Natural killer cell (primary cell): ENCODE measurements around the gene RPP30. TPM values are rescaled to one million over a fixed set of nuclear protein-coding genes. Genes with fewer than 3 reads are reported as not detected.
"Not testable (repeated sequence)": the region's sequence is repeated elsewhere in the genome, so short reads cannot be mapped to it uniquely, and the experiment has no call there.

Source experiments
- ATAC-seq, 3 donors: fragments of 150-1000 bp in 2 of 3; fragments of 200-7000 bp in 1 of 3; cut with Tn5 transposase; 1 replicate in 1 of 3; 2 replicates in 2 of 3; pipeline ENCODE4 v1.10.0; 2021; ENCODE audit warnings: mild to moderate bottlenecking in 2 of 3, moderate library complexity in 2 of 3
- DNase-seq, 2 donors: peaks; one replicate each; pipeline versions ENCODE4 v3.0.0 to v3.0.0-alpha.2; 2013 to 2021; ENCODE audit warnings: mixed read lengths in 1 of 2
- H3K27ac ChIP-seq: one replicate; pipeline ENCODE4 v1.5.1; 2013; ENCODE audit warnings: mild to moderate bottlenecking, low read length
- H3K27me3 ChIP-seq: one replicate; pipeline ENCODE4 v1.6.1; 2013; ENCODE audit warnings: low read length; ENCODE audit not compliant: control insufficient read depth, insufficient read depth
- H3K36me3 ChIP-seq: one replicate; pipeline ENCODE4 v1.6.1; 2013; ENCODE audit warnings: low read length; ENCODE audit not compliant: control insufficient read depth, insufficient read depth
- H3K4me1 ChIP-seq: one replicate; pipeline ENCODE4 v1.6.1; 2013; ENCODE audit warnings: low read length; ENCODE audit not compliant: control insufficient read depth, insufficient read depth
- H3K4me3 ChIP-seq: one replicate; pipeline ENCODE4 v1.5.1; 2013; ENCODE audit warnings: low read length
- H3K9me3 ChIP-seq: one replicate; pipeline ENCODE4 v1.6.1; 2013; ENCODE audit warnings: low read length; ENCODE audit not compliant: control insufficient read depth, insufficient read depth
- H3K27ac Mint-ChIP-seq, 2 donors: one replicate each; pipeline ENCODE4 v1.8.0; 2022; ENCODE audit warnings: mild to moderate bottlenecking in 2 of 2, mixed read lengths in 2 of 2, moderate library complexity in 1 of 2
- H3K27me3 Mint-ChIP-seq, 2 donors: one replicate each; pipeline ENCODE4 v1.8.0; 2022; ENCODE audit warnings: low read depth in 2 of 2, mixed read lengths in 2 of 2
- H3K36me3 Mint-ChIP-seq: one replicate; pipeline ENCODE4 v1.8.0; 2022; ENCODE audit warnings: mixed read lengths
- H3K4me1 Mint-ChIP-seq, 2 donors: one replicate each; pipeline ENCODE4 v1.8.0; 2022; ENCODE audit warnings: mixed read lengths in 2 of 2
- H3K4me3 Mint-ChIP-seq: one replicate; pipeline ENCODE4 v1.8.0; 2022; ENCODE audit warnings: mild to moderate bottlenecking, moderate library complexity, mixed read lengths
- H3K9me3 Mint-ChIP-seq, 2 donors: one replicate each; pipeline ENCODE4 v1.8.0; 2022; ENCODE audit warnings: mixed read lengths in 2 of 2
- WGBS: methylation state at CpG from one replicate; pipeline ENCODE4 v1.1.7; 2013; ENCODE audit warnings: missing lambda C conversion rate; ENCODE audit not compliant: insufficient coverage; 5-methylcytosine and 5-hydroxymethylcytosine counted together
- intact Hi-C: fragments of 100-400 bp; cut with micrococcal nuclease; formaldehyde crosslinking; loops from one replicate; pipeline ENCODE4 v1.14.2; 2022
- total RNA-seq, 4 donors: library from RNA; stranded (reverse); fragments of 120-200 nt in 1 of 4; gene quantifications; one replicate each; pipeline versions ENCODE4 v1.2.3 to v1.2.4, GENCODE V29; 2013 to 2022
- TF ChIP-seq, protein P1 (sequence below): fragments of 200-600 bp; IDR thresholded peaks from one replicate; pipeline ENCODE4 v1.8.0; 2022; ENCODE audit warnings: antibody characterized with exemption

The RPP30 gene
- total RNA-seq, 3 donors from 2014 or later (not counting 1 experiment from before 2014, with no cell fraction given), result 22.6 to 32.5 (median 24.2) TPM

DNA sequence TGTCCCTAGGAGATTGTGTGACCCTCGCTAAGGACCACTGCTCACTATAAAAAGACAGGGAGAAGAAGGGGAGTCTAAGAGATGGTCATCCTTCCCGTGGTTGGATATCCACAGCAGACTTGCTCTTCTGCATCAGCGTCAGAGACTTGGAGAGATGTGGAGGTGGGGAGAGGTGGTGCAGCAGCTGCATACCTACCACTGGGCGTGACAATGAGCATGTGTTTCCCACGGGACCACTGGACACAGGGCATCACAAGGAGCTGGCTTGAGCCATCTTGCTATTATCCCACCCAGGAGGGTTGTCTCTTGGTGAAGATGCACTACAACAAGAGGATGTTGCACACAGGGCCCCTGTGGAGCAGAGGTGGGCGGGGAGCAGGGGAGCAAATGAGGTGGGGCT, 67.9 kb downstream of the RPP30 start:
- Histone ChIP-seq H3K27ac (no peak overlapping the region), H3K36me3 (no peaks in the 10 kb centered on the region), H3K4me3 (no peak overlapping the region), H3K27me3 (no peaks in the 10 kb centered on the region), H3K4me1 (no peaks in the 10 kb centered on the region), H3K9me3 (no peaks in the 10 kb centered on the region)
- intact Hi-C loops, result no loop called here
- Mint-ChIP-seq H3K9me3 (no peaks in the 10 kb centered on the region), H3K4me3 (no peak overlapping the region), H3K27ac (no peak overlapping the region), H3K4me1 (no peaks in the 10 kb centered on the region), H3K36me3 (no peaks in the 10 kb centered on the region), H3K27me3 (peaks cover 0 to 3% of the 10 kb centered on the region in 2 donors)
- TF ChIP-seq, protein P1, sequence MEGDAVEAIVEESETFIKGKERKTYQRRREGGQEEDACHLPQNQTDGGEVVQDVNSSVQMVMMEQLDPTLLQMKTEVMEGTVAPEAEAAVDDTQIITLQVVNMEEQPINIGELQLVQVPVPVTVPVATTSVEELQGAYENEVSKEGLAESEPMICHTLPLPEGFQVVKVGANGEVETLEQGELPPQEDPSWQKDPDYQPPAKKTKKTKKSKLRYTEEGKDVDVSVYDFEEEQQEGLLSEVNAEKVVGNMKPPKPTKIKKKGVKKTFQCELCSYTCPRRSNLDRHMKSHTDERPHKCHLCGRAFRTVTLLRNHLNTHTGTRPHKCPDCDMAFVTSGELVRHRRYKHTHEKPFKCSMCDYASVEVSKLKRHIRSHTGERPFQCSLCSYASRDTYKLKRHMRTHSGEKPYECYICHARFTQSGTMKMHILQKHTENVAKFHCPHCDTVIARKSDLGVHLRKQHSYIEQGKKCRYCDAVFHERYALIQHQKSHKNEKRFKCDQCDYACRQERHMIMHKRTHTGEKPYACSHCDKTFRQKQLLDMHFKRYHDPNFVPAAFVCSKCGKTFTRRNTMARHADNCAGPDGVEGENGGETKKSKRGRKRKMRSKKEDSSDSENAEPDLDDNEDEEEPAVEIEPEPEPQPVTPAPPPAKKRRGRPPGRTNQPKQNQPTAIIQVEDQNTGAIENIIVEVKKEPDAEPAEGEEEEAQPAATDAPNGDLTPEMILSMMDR, result no peak
- no peak for ATAC-seq
- WGBS, result 86% methylated on average over 6 of the region's 6 CpGs
- no peak for DNase-seq

DNA sequence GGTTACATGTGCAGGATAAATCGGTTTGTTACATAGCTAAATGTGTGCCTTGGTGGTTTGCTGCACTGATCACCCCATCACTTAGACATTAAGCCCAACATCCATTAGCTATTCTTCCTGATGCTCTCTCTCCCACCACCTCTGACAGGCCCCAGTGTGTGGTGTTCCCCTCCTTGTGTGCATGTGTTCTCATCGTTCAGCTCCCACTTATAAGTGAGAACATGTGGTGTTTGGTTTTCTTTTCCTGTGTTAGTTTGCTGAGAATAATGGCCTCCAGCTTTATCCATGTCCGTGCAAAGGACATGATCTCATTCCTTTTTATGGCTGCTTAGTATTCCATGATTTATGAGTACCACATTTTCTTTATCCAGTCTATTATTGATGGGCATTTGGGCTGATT, 71.2 kb downstream of the RPP30 start:
- intact Hi-C loops, H3K36me3 ChIP-seq, H3K27ac ChIP-seq, H3K9me3 ChIP-seq, ATAC-seq, H3K27ac Mint-ChIP-seq, H3K36me3 Mint-ChIP-seq, H3K4me3 ChIP-seq, H3K27me3 Mint-ChIP-seq, DNase-seq, H3K27me3 ChIP-seq, H3K4me1 Mint-ChIP-seq, H3K9me3 Mint-ChIP-seq, H3K4me3 Mint-ChIP-seq, H3K4me1 ChIP-seq: not testable (repeated sequence)
- WGBS, result 85% methylated on average over 3 of the region's 3 CpGs

DNA sequence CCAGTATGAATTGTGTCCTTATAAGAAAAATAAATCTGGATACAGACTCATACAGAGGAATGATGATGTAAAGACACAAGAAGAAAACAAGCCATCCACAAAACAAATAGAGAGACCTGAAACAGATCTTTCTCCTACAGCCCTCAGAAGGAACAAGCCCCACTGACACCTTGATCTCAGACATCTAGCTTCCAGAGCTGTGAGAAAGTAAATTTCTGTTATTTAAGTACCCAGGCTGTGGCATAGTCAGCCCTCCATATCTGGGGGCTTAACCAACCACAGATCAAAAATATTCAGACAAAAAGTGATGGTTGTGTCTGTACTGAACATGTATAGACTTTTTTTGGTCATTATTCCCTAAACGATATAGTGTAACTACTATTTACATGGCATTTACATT, 73.0 kb downstream of the RPP30 start:
- Mint-ChIP-seq H3K4me3 (no peak overlapping the region), H3K9me3 (no peaks in the 10 kb centered on the region), H3K27ac (no peak overlapping the region), H3K36me3 (no peaks in the 10 kb centered on the region), H3K4me1 (no peaks in the 10 kb centered on the region), H3K27me3 (peaks cover 0 to 8% of the 10 kb centered on the region in 2 donors)
- ATAC-seq (no peak), DNase-seq (no peak)
- Histone ChIP-seq H3K4me1 (no peaks in the 10 kb centered on the region), H3K4me3 (no peak overlapping the region), H3K27me3 (no peaks in the 10 kb centered on the region), H3K27ac (no peak overlapping the region), H3K36me3 (no peaks in the 10 kb centered on the region), H3K9me3 (no peaks in the 10 kb centered on the region)
- TF ChIP-seq, protein P1, result no peak
- intact Hi-C loops, result no loop called here
- no CpG with 5 or more reads among the region's 1 CpG for WGBS

DNA sequence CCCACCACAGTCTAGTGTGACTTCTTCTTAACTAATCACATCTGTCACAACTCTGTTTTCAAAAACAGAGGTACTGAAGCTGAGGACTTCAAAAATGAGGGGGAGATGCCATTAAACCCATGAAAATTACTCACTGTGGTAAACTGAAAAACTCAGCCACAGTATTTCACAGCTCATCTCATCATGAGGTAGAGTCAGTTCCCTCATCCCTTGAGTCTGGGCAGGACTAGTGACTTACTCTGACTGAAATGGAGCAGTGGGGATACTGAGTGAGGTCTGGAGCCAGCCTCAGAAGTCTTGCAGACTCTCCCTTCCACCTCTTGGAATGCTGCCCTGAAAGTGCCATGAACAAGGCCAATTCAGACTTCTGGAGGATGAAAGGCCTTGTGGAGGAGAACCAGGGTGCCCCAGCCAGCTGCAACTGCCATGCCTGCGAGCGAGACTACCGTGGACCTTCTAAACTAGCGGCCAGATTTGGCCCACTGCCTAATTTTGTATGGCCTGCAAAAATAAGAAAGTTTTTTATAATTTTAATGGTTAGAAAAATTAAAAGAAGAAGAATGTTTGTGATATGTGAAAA, 73.8 kb downstream of the RPP30 start:
- 97% methylated on average over 4 of the region's 4 CpGs for whole genome bisulfite sequencing
- Histone ChIP-seq H3K4me3 (no peak overlapping the region), H3K36me3 (no peaks in the 10 kb centered on the region), H3K9me3 (no peaks in the 10 kb centered on the region), H3K27me3 (no peaks in the 10 kb centered on the region), H3K27ac (no peak overlapping the region), H3K4me1 (no peaks in the 10 kb centered on the region)
- intact Hi-C loops, result no loop called here
- no peaks in the 10 kb centered on the region for H3K36me3 Mint-ChIP-seq
- H3K27ac Mint-ChIP-seq, result no peak overlapping the region
- no peak overlapping the region for H3K4me3 Mint-ChIP-seq
- DNase-seq (no peak), ATAC-seq (no peak)
- TF ChIP-seq, protein P1, result no peak
- H3K27me3 Mint-ChIP-seq, result peaks cover 0 to 8% of the 10 kb centered on the region in 2 donors
- no peaks in the 10 kb centered on the region for H3K4me1 Mint-ChIP-seq
- no peaks in the 10 kb centered on the region for H3K9me3 Mint-ChIP-seq
